ENCODE measurements around the gene PIH1D1. TPM values are rescaled to one million over a fixed set of nuclear protein-coding genes. Genes with fewer than 3 reads are reported as not detected.
"Not testable (repeated sequence)": the region's sequence is repeated elsewhere in the genome, so short reads cannot be mapped to it uniquely, and the experiment has no call there.

Gene PIH1D1
- polyA plus RNA-seq, 10 donors, result 34.6 to 51.9 (median 37.9) TPM

GRCh38 chr19:49459388-49459787 is 7.8 kb upstream of the PIH1D1 start:
- no peak for DNase-seq

GRCh38 chr19:49458567-49458903 is 6.9 kb upstream of the PIH1D1 start:
- DNase-seq, result no peak

GRCh38 chr19:49456326-49456725 is 4.7 kb upstream of the PIH1D1 start:
- peak in 1 of 3 donors; percentile 71 for DNase-seq

GRCh38 chr19:49455773-49456172 is 4.2 kb upstream of the PIH1D1 start:
- DNase-seq, result peak in 2 of 3 donors; percentile 77 to 92

- DNase-seq, result no peak
Measured at GRCh38 chr19:49453757-49454240, 2.2 kb upstream of the PIH1D1 start.

GRCh38 chr19:49453013-49453756 is 1.6 kb upstream of the PIH1D1 start, which contains the start of gene ALDH16A1:
Gene ALDH16A1 (plus strand): TSS chr19:49453225. CDS start chr19:49453332, 107 bp downstream.
- DNase-seq, result peak; percentile 98 to 99 (median 98)

GRCh38 chr19:49450405-49450804 is 1.2 kb downstream of the PIH1D1 start:
- no peak for DNase-seq

GRCh38 chr19:49448432-49448786 is 3.2 kb downstream of the PIH1D1 start:
- DNase-seq, result no peak

GRCh38 chr19:49447485-49448431 is 3.9 kb downstream of the PIH1D1 start:
- no peak for DNase-seq

GRCh38 chr19:49445997-49446396 is 5.6 kb downstream of the PIH1D1 start:
- DNase-seq, result no peak

- not testable (repeated sequence) for DNase-seq
Measured at GRCh38 chr19:49444100-49444700, 7.4 kb downstream of the PIH1D1 start.

GRCh38 chr19:49443366-49444099 is 8.1 kb downstream of the PIH1D1 start:
- peak; percentile 96 to 99 (median 96) for DNase-seq

- peak; percentile 82 to 95 (median 89) for DNase-seq
Measured at GRCh38 chr19:49442771-49443365, 8.7 kb downstream of the PIH1D1 start.

- peak in 2 of 3 donors; percentile 27 to 62 for DNase-seq
Measured at GRCh38 chr19:49442354-49442753, 9.3 kb downstream of the PIH1D1 start.

GRCh38 chr19:49441960-49442350 is 9.7 kb downstream of the PIH1D1 start:
- peak in 1 of 3 donors; percentile 60 for DNase-seq

- peak in 2 of 3 donors; percentile 40 to 56 for DNase-seq
Measured at GRCh38 chr19:49441210-49441959, 10.2 kb downstream of the PIH1D1 start, which contains the start of gene SLC17A7. Gene SLC17A7 (minus strand): TSS chr19:49441527. CDS start chr19:49441379, 148 bp downstream.

GRCh38 chr19:49440439-49441209 is 11.0 kb downstream of the PIH1D1 start:
- no peak for DNase-seq

GRCh38 chr19:49439836-49440235 is 11.8 kb downstream of the PIH1D1 start:
- DNase-seq, result no peak

GRCh38 chr19:49438261-49438660 is 13.4 kb downstream of the PIH1D1 start:
- DNase-seq, result no peak
